Breast epithelium (tissue), 3 donors: ENCODE data around the gene MYO1B.

Source experiments
- CTCF ChIP-seq, 3 donors: fragments of 450-650 bp; IDR thresholded peaks; one replicate each; pipeline ENCODE4 v1.5.1; 2016 to 2017; ENCODE audit warnings: antibody characterized with exemption in 3 of 3, mild to moderate bottlenecking in 3 of 3, moderate library complexity in 3 of 3
- POLR2A ChIP-seq: fragments of 450-650 bp; IDR thresholded peaks from one replicate; pipeline ENCODE4 v1.6.1; 2016; ENCODE audit warnings: antibody characterized with exemption, mild to moderate bottlenecking, moderate library complexity
- POLR2AphosphoS5 ChIP-seq, 3 donors: sonication (generic); formaldehyde crosslinking; IDR thresholded peaks; one replicate each; pipeline ENCODE4 v1.6.1; 2017; ENCODE audit warnings: antibody characterized with exemption in 3 of 3

- TF ChIP-seq CTCF (IDR thresholded peaks at IDR 0.05), result no peak
- TF ChIP-seq POLR2A, result no peak
- no peak for TF ChIP-seq POLR2AphosphoS5 (IDR thresholded peaks at IDR 0.05)
Measured at GRCh38 chr2:191217580-191217979, 27.6 kb upstream of the MYO1B start.
